Natural killer cell (primary cell): ENCODE results near the gene NEK4. TPM values are rescaled to one million over a fixed set of nuclear protein-coding genes. Genes with fewer than 3 reads are reported as not detected.
"Not testable (repeated sequence)": the region's sequence is repeated elsewhere in the genome, so short reads cannot be mapped to it uniquely, and the experiment has no call there.

Source experiments
- ATAC-seq, 3 donors: fragments of 150-1000 bp in 2 of 3; fragments of 200-7000 bp in 1 of 3; cut with Tn5 transposase; 1 replicate in 1 of 3; 2 replicates in 2 of 3; pipeline ENCODE4 v1.10.0; 2021; ENCODE audit warnings: mild to moderate bottlenecking in 2 of 3, moderate library complexity in 2 of 3
- DNase-seq, 2 donors: peaks; one replicate each; pipeline versions ENCODE4 v3.0.0 to v3.0.0-alpha.2; 2013 to 2021; ENCODE audit warnings: mixed read lengths in 1 of 2
- H3K27ac ChIP-seq: one replicate; pipeline ENCODE4 v1.5.1; 2013; ENCODE audit warnings: mild to moderate bottlenecking, low read length
- H3K27me3 ChIP-seq: one replicate; pipeline ENCODE4 v1.6.1; 2013; ENCODE audit warnings: low read length; ENCODE audit not compliant: control insufficient read depth, insufficient read depth
- H3K36me3 ChIP-seq: one replicate; pipeline ENCODE4 v1.6.1; 2013; ENCODE audit warnings: low read length; ENCODE audit not compliant: control insufficient read depth, insufficient read depth
- H3K4me1 ChIP-seq: one replicate; pipeline ENCODE4 v1.6.1; 2013; ENCODE audit warnings: low read length; ENCODE audit not compliant: control insufficient read depth, insufficient read depth
- H3K4me3 ChIP-seq: one replicate; pipeline ENCODE4 v1.5.1; 2013; ENCODE audit warnings: low read length
- H3K9me3 ChIP-seq: one replicate; pipeline ENCODE4 v1.6.1; 2013; ENCODE audit warnings: low read length; ENCODE audit not compliant: control insufficient read depth, insufficient read depth
- H3K27ac Mint-ChIP-seq, 2 donors: one replicate each; pipeline ENCODE4 v1.8.0; 2022; ENCODE audit warnings: mild to moderate bottlenecking in 2 of 2, mixed read lengths in 2 of 2, moderate library complexity in 1 of 2
- H3K27me3 Mint-ChIP-seq, 2 donors: one replicate each; pipeline ENCODE4 v1.8.0; 2022; ENCODE audit warnings: low read depth in 2 of 2, mixed read lengths in 2 of 2
- H3K36me3 Mint-ChIP-seq: one replicate; pipeline ENCODE4 v1.8.0; 2022; ENCODE audit warnings: mixed read lengths
- H3K4me1 Mint-ChIP-seq, 2 donors: one replicate each; pipeline ENCODE4 v1.8.0; 2022; ENCODE audit warnings: mixed read lengths in 2 of 2
- H3K4me3 Mint-ChIP-seq: one replicate; pipeline ENCODE4 v1.8.0; 2022; ENCODE audit warnings: mild to moderate bottlenecking, moderate library complexity, mixed read lengths
- H3K9me3 Mint-ChIP-seq, 2 donors: one replicate each; pipeline ENCODE4 v1.8.0; 2022; ENCODE audit warnings: mixed read lengths in 2 of 2
- WGBS: methylation state at CpG from one replicate; pipeline ENCODE4 v1.1.7; 2013; ENCODE audit warnings: missing lambda C conversion rate; ENCODE audit not compliant: insufficient coverage; 5-methylcytosine and 5-hydroxymethylcytosine counted together
- intact Hi-C: fragments of 100-400 bp; cut with micrococcal nuclease; formaldehyde crosslinking; loops from one replicate; pipeline ENCODE4 v1.14.2; 2022
- total RNA-seq, 4 donors: library from RNA; stranded (reverse); fragments of 120-200 nt in 1 of 4; gene quantifications; one replicate each; pipeline versions ENCODE4 v1.2.3 to v1.2.4, GENCODE V29; 2013 to 2022
- TF ChIP-seq, protein P1 (sequence below): fragments of 200-600 bp; IDR thresholded peaks from one replicate; pipeline ENCODE4 v1.8.0; 2022; ENCODE audit warnings: antibody characterized with exemption

NEK4 gene
- total RNA-seq, 3 donors from 2014 or later (not counting 1 experiment from before 2014, with no cell fraction given) = 13.8 to 19.5 (median 15.5) TPM

DNA sequence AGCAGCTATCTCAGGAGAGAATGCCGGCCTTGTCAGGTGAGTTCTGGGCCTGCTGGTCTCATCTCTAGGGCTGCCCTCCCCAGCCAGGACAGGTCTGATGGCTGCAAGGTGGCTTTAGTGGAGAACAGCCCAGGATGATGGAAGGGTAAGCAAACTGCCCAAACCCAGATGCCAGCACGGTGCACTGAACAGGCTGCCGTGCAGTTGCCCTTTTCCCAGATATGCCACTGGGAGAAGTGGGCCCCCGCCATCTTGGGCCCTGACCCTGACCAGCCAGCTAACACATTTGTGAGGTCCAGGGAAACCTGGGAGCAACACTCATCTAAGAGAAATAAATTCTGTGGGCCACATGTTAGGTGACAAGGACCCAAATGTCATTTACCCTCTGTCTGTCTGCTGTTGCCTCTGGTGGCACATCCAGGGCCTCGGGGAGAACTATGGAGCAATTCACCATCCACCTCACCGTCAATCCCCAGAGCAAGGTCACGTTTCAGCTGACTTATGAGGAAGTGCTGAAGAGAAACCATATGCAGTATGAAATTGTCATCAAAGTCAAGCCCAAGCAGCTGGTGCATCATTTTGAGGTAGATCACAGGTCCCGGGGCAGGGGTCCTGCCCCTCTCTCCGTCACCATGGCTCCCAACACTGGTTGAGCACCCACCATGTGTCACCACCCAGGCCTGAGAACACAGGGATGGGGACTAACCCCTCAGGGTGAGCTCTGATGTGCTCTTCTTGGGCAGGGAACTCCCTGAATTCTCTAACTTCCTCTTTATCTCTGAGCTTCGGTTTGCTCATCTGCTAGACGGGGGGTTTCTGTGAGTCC lies 8.5 kb upstream of the NEK4 start:
- peaks cover 22% of the 10 kb centered on the region for H3K4me1 ChIP-seq
- H3K36me3 Mint-ChIP-seq = no peaks in the 10 kb centered on the region
- H3K27me3 ChIP-seq = no peaks in the 10 kb centered on the region
- H3K4me1 Mint-ChIP-seq = peaks cover 6 to 25% of the 10 kb centered on the region in 2 donors
- no peaks in the 10 kb centered on the region for H3K9me3 ChIP-seq
- H3K27me3 Mint-ChIP-seq = peaks cover 0 to 3% of the 10 kb centered on the region in 2 donors
- WGBS = 66% methylated on average over 11 of the region's 11 CpGs
- H3K36me3 ChIP-seq = no peaks in the 10 kb centered on the region
- ATAC-seq (peak in 1 of 3 donors; percentile 50), DNase-seq (peak in 1 of 2 donors; percentile 11)
- no peak overlapping the region for H3K4me3 ChIP-seq
- H3K4me3 Mint-ChIP-seq = no peak overlapping the region
- peak overlapping the region; percentile 21 for H3K27ac ChIP-seq
- no peaks in the 10 kb centered on the region for H3K9me3 Mint-ChIP-seq
- no peak overlapping the region for H3K27ac Mint-ChIP-seq
- intact Hi-C loops = no loop called here
- TF ChIP-seq, protein P1, sequence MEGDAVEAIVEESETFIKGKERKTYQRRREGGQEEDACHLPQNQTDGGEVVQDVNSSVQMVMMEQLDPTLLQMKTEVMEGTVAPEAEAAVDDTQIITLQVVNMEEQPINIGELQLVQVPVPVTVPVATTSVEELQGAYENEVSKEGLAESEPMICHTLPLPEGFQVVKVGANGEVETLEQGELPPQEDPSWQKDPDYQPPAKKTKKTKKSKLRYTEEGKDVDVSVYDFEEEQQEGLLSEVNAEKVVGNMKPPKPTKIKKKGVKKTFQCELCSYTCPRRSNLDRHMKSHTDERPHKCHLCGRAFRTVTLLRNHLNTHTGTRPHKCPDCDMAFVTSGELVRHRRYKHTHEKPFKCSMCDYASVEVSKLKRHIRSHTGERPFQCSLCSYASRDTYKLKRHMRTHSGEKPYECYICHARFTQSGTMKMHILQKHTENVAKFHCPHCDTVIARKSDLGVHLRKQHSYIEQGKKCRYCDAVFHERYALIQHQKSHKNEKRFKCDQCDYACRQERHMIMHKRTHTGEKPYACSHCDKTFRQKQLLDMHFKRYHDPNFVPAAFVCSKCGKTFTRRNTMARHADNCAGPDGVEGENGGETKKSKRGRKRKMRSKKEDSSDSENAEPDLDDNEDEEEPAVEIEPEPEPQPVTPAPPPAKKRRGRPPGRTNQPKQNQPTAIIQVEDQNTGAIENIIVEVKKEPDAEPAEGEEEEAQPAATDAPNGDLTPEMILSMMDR = no peak

DNA sequence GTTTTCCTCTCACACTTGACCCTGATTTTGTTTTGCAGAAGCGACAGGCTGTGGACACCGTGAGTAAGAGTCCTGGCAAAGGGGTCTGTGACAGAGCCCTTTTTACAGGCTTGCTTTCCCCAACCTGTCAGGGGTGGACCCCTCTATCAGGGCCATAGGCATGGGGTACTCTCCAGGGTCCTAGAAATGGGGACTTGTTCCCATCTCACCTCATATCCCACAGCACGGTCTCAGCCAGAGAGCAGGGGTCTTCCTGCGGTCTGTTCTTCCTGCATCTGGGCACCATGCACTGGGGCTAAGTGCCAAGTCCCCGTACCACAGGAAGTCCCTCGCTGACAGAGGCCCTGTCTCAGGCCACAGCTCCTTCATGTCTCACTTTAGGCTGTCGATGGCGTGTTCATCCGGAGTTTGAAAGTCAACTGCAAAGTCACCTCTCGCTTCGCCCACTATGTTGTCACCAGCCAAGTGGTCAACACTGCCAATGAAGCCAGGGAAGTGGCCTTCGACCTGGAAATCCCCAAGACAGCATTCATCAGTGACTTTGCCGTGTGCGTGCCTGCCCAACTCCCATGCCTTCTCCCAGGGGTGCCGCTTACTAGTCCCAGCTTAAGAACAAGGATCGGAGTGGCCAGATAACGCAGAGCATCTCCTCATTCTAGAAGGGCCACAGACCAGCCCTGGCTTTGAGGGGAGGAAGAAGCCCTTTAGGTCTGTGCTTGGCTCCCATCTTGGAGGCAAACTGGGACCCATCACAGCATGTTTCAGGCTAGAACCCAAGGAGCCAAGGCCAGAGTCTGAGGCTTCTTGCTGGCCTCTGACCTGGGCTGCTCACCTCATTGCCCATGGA lies 7.4 kb upstream of the NEK4 start:
- peak overlapping the region in 1 of 2 donors; percentile 32 for H3K27ac Mint-ChIP-seq
- ATAC-seq (peak in 2 of 3 donors; percentile 46 to 51), DNase-seq (peak in 1 of 2 donors; percentile 14)
- no peak overlapping the region for H3K4me3 Mint-ChIP-seq
- Histone ChIP-seq H3K9me3 (no peaks in the 10 kb centered on the region), H3K4me3 (no peak overlapping the region), H3K27ac (peak overlapping the region; percentile 21), H3K36me3 (no peaks in the 10 kb centered on the region), H3K27me3 (no peaks in the 10 kb centered on the region), H3K4me1 (peaks cover 22% of the 10 kb centered on the region)
- H3K36me3 Mint-ChIP-seq = no peaks in the 10 kb centered on the region
- 53% methylated on average over 17 of the region's 17 CpGs for WGBS
- intact Hi-C loops = no loop called here
- TF ChIP-seq, protein P1 = no peak
- H3K9me3 Mint-ChIP-seq = no peaks in the 10 kb centered on the region
- H3K27me3 Mint-ChIP-seq = peaks cover 0 to 3% of the 10 kb centered on the region in 2 donors
- H3K4me1 Mint-ChIP-seq = peaks cover 6 to 25% of the 10 kb centered on the region in 2 donors

- intact Hi-C loops = no loop called here
- Histone ChIP-seq H3K27ac (peak within 1 kb of the TSS; percentile 21), H3K36me3 (no peaks in the 10 kb centered on the region), H3K4me3 (no peak within 1 kb of the TSS), H3K4me1 (peaks cover 22% of the 10 kb centered on the region), H3K9me3 (no peaks in the 10 kb centered on the region), H3K27me3 (no peaks in the 10 kb centered on the region)
- TF ChIP-seq, protein P1 = no peak
- ATAC-seq (no peak), DNase-seq (peak in 1 of 2 donors; percentile 6)
- Mint-ChIP-seq H3K27ac (peak within 1 kb of the TSS in 1 of 2 donors; percentile 32), H3K4me3 (no peak within 1 kb of the TSS), H3K4me1 (peaks cover 6 to 19% of the 10 kb centered on the region in 2 donors), H3K27me3 (no peaks in the 10 kb centered on the region), H3K36me3 (no peaks in the 10 kb centered on the region), H3K9me3 (no peaks in the 10 kb centered on the region)
- WGBS = 93% methylated on average over 12 of the region's 12 CpGs
Measured at GRCh38 chr3:52777127-52777958, 6.6 kb upstream of the NEK4 start, which contains the start of gene ITIH1. Gene ITIH1, plus strand, starts transcription at chr3:52777599. Its CDS starts 17 bp downstream, at chr3:52777616.

GRCh38 chr3:52776486-52776885 lies 5.7 kb upstream of the NEK4 start:
- H3K9me3 ChIP-seq, H3K27ac Mint-ChIP-seq, H3K36me3 Mint-ChIP-seq, H3K4me3 Mint-ChIP-seq, ATAC-seq, H3K4me3 ChIP-seq, H3K27me3 Mint-ChIP-seq, H3K27ac ChIP-seq, DNase-seq, H3K36me3 ChIP-seq, intact Hi-C loops, H3K9me3 Mint-ChIP-seq, H3K27me3 ChIP-seq: not testable (repeated sequence)
- peaks cover 25% of the 10 kb centered on the region for H3K4me1 ChIP-seq
- WGBS = 87% methylated on average over 4 of the region's 6 CpGs
- peaks cover 5 to 15% of the 10 kb centered on the region in 2 donors for H3K4me1 Mint-ChIP-seq
